NCI-H1092 treated with DMSO at 0.1 percent for 48 hours (cell line): ENCODE results near the gene MSL3.

Experiments used
- DNase-seq: peaks from one replicate; lab custom pipeline; 2025; lab: John Stamatoyannopoulos, UW

MSL3 gene

DNA sequence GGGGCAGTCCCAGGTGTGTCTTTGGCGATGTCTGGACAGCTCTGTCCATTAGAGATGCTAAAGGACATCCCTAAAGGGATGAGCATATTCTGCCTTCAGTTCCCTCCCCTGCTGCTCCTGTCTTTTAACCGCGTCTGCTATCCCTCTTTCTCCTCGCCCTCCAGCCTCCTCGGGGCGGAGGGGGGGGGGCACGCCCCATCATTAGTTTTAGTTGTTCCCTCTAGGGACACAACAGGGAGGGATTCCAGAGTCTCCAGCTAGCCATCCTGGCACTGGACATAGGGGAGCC is 1.1 kb downstream of the MSL3 start:
- DNase-seq = no peak

GRCh38 chrX:11759461-11760311 is 1.6 kb downstream of the MSL3 start:
- DNase-seq = peak; percentile 91

DNA sequence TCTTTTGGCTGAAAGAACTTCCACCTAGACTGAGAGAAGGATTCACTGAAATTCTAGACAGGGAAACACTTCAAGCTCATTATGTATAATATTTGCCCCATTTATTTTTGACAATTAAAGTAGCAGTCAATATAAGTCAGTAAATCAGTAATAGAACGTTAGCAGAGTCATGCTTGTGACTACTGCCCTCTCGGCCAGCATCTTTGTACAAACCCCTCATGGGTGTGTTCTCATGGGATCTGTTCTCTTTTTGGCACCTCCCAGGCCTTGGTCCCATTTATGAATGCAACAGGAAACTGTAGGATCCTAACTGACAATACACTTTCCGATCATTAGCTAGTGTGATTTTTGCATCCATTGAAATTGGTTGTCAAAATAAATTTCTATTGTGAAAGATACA is 2.9 kb downstream of the MSL3 start:
- no peak for DNase-seq

GRCh38 chrX:11764602-11765067 is 6.6 kb downstream of the MSL3 start:
- no peak for DNase-seq

DNA sequence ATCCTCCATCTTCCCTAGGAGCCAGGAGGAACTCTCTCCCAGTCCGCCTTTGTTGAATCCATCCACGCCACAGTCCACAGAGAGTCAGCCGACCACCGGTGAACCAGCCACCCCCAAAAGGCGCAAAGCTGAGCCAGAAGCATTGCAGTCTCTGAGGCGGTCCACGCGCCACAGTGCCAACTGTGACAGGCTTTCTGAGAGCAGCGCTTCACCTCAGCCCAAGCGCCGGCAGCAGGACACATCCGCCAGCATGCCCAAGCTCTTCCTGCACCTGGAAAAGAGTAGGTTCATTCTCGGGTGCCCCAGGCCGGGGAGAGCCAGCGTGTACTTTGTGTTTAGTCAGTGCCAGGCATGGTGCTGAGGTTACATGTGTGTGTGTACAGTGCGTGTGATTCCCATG is 7.4 kb downstream of the MSL3 start:
- no peak for DNase-seq

- DNase-seq = no peak
These were observed 8.4 kb downstream of the MSL3 start for GRCh38 chrX:11766487-11766886.

DNA sequence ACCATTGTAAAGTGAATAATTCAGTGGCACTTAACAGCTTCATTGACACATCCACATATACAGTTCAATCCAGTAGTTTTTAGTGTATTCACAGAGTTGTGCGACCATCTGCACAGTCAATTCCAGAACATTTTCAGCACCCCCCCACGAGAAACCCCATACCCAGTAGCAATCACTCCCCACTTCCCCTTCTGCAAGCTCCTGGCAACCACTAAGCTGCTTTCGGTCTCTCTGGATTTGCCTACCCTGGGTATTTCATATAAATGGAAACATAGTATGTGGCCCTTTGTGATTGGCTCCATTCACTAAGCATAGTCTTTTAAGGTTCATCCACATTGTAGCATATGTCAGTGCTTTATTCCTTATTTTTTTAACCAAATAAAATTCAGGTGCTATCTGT is 10.0 kb downstream of the MSL3 start:
- no peak for DNase-seq

DNA sequence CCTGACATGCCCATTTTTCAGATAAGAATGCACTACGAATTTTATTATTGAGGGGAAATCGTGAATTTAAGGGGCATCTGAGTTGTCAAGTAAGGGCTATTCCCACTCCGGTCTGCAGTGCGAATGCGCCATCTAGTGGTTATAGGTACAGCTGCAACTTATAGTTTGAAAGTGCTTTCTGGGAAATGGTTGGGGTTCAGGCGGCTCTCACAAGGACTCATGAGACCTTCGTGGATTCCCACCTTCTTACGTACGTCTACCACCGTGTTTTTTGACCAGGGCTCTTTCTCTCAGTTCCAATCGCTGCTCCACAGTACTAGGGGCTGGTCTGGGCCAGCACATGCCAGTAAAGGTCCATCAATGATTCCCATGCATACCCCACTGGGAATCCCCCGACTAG is 12.3 kb downstream of the MSL3 start:
- peak; percentile 77 for DNase-seq

DNA sequence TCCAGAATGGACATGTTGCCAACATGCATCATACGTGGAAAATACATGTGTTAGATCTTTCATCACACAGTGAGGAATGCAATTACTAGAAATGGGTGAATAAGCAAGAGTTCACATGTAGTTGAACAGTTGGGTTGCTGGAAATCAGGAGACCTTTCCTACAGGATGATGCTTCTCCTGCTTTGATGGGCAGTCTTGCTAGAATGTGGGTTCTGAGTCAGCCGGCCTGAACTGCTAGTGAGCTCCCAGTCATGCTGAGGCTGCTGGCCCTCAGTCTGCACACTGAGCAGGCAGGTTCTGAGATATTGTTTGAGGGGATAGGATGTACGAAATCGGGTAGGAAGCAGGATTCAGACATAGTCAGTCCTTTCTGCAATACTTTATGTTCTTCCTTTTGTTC is 20.2 kb downstream of the MSL3 start:
- DNase-seq = no peak

DNA sequence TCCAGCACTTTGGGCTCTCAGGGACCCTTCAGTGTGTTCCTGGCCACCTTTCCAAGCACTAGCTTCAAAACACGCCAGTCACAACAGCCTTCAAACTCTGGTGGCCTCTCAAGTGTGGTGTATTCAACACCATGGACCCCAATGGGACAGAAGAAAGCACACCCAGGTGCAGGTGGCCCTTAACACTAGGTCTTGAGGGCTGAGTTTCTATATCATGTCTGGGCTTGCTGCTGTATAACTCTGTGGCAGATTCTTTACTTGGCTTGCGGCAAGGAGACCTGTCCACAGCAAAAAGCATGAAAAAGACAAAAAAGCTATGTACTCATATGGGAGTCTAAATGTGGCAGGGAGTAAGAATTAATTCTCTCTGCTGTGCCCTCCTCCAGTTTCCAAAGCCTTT is 23.1 kb downstream of the MSL3 start:
- DNase-seq = no peak

- no peak for DNase-seq
These were observed 23.8 kb downstream of the MSL3 start for GRCh38 chrX:11781734-11782370.

- no peak for DNase-seq
These were observed 26.5 kb downstream of the MSL3 start for GRCh38 chrX:11784543-11784942.

- no peak for DNase-seq
These were observed 28.8 kb downstream of the MSL3 start for GRCh38 chrX:11786862-11787261.

- no peak for DNase-seq
These were observed 29.5 kb downstream of the MSL3 start for GRCh38 chrX:11787564-11787963.

DNA sequence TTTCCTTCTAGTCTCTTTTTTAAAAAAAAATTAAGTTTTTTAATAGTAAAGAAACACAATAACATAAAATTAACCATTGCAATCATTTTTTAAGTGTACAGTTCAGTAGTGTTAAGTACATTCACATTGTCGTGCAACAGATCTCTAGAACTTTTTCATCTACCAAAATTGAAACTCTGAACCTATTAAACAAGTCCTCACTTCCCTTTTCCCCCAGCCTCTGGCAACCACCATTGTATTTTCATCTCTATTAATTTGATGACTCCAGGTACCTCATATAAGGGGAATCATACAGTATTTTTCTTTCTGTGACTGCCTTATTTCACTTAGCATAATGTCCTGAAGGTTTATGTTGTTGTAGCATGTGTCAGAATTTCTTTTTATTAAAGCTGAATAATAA is 31.8 kb downstream of the MSL3 start:
- no peak for DNase-seq

DNA sequence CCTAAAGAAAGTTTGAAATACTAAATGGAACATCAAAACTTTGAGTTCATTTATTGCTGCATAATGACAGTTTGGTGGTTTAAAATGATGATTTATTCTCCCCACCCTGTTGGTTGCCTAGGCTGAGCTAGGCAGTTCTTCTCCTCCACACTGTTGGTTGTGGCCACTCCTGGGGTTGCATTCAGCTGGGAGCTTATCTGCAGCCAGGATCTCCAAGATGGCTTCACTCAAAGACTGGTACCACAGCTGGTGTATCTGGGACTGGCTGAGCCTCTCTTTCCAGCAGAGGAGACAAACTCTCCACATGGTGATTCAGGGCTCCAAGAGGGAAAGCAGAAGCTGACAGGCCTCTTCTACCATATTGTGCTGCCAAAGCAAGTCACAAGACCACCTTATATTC is 33.1 kb downstream of the MSL3 start:
- DNase-seq = no peak

DNA sequence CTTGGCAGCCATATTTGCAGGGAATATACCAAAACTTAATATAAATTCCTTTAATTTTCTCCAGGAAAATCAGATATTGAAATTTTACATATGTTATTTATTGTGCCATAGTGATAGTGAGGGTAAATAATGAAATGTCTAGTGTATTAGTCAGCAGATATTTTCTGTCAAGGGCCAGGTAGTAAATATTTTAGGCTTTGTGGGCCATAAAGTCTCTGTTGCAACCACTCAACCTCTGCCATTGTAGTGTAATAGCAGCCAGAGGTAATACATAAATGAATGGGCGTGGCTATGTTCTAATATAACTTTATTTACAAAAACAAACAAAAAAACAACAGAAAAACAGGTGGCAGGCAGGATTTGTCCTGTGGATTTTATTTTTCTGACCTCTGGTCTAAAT is 33.5 kb downstream of the MSL3 start:
- no peak for DNase-seq

DNA sequence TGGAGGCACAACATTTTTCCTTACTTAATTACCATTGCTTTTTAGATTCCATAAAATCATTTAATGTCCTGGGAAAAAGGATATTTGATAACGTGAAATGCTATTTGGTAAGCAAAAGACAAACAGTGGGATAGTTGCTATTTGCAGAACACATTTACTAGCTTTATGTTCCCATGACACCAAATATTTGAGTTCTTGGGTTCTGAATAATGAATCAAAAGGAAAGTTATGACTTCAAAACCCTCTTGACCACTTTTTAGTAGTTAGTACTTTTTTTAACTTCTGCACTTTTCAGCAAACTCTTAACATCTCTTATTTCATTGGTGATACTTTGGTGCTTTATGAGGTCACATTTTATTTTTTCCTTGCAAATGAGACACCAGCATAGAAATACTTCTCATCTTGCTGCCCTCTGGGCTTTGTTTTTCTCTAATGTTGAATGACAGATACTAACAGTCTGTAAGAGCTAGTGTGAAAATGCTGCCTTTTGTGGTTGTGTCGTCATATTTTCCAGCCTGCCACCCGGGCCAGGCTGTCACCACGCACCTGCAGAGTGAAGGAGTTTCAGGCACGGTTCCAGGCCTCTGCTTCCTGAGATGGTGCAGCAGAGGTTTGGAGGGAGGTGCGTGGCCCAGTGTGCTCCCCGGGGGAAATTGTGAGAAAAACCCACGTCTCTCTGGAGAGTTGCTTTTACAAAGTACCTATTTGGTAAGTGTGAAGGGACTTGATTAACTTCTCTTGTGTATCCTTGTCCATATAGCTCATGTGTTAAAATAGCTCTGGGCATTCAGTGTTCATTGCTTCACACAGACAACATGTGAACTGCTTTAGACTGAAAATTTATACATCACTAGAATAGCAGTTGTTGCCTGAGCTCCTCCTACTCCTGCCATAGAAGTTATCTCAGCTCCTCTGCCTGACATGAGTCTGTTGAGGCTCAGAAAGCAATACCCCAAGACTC is 34.7 kb downstream of the MSL3 start:
- peak; percentile 27 for DNase-seq

GRCh38 chrX:11793734-11794133 is 35.7 kb downstream of the MSL3 start:
- DNase-seq = no peak

- no peak for DNase-seq
These were observed 55.3 kb downstream of the MSL3 start for GRCh38 chrX:11813341-11813740.
